Measurements from ENCODE around the gene LSAMP.

LSAMP gene

DNA sequence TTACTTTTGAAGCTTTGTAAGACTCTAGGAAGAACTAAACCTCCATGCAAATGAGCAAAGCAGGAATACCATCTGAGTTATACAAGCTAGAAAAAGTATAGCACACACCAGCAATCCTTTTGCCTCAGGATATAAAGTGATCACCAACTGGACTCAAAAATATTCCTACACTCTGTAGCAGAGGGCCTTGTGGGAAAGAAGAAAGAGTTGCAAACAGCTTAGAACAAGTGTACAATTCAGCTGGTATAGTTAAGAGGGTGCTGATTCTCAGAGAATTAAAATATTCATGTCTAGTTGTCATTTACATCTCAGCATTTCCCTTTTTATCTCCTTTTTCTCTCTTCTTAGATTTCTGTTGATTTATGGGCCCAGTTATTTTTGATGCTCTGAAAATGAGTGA, 573.6 kb downstream of the LSAMP start:
- TF ChIP-seq CTCF (IDR thresholded peaks at IDR 0.05; ENCODE audit: insufficient read depth, low read length, poor library complexity, severe bottlenecking), result no peak
- no peak for TF ChIP-seq EZH2phosphoT487 (conservative IDR thresholded peaks at IDR 0.05; ENCODE audit: low read length)
- no peak overlapping the region for H3K4me3 ChIP-seq (ENCODE audit: insufficient read depth, low read length, poor library complexity, severe bottlenecking)
- H3K9me2 ChIP-seq (replicated peaks; ENCODE audit: insufficient read depth, low read length), result no peaks in the 10 kb centered on the region
- no peak overlapping the region for H2AFZ ChIP-seq (ENCODE audit: low read depth, low read length, severe bottlenecking)
- H3K4me2 ChIP-seq (ENCODE audit: low read depth, low read length, poor library complexity, severe bottlenecking), result no peak overlapping the region
- H3K27ac ChIP-seq (ENCODE audit: low read depth, low read length), result no peak overlapping the region
- H3K79me2 ChIP-seq (ENCODE audit: insufficient read depth, low read length), result no peaks in the 10 kb centered on the region
- no peak overlapping the region for H3K9ac ChIP-seq (ENCODE audit: low read length)
- H3K36me3 ChIP-seq (ENCODE audit: low read length), result no peaks in the 10 kb centered on the region
- no peaks in the 10 kb centered on the region for H3K27me3 ChIP-seq (ENCODE audit: low read length)
- no peaks in the 10 kb centered on the region for H4K20me1 ChIP-seq (ENCODE audit: low read depth, low read length)
- no peaks in the 10 kb centered on the region for H3F3A ChIP-seq (ENCODE audit: insufficient read depth)
- H3K9me3 ChIP-seq (ENCODE audit: insufficient read depth, low read length), result no peaks in the 10 kb centered on the region

DNA sequence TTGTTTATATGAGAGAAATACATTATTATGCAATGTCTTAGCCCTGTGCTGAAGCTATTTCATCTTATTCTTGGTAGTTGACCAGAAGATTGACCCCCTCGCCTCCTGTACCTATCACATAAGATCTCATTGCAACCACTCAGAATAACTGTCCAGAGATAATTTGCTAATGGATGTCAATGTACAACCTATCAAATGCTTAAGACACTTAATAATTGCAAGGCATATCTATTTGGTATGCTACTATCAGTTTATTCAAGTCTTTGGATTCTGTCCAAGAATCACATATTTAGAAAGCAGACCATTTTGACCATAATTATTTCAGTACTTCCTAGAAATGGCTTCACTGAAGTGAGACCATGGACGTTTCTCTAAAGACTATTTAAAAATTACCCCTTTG, 580.4 kb downstream of the LSAMP start:
- no peaks in the 10 kb centered on the region for H3F3A ChIP-seq (ENCODE audit: insufficient read depth)
- no peaks in the 10 kb centered on the region for H3K36me3 ChIP-seq (ENCODE audit: low read length)
- no peak overlapping the region for H3K9ac ChIP-seq (ENCODE audit: low read length)
- no peaks in the 10 kb centered on the region for H3K79me2 ChIP-seq (ENCODE audit: insufficient read depth, low read length)
- H2AFZ ChIP-seq (ENCODE audit: low read depth, low read length, severe bottlenecking), result no peak overlapping the region
- H4K20me1 ChIP-seq (ENCODE audit: low read depth, low read length), result no peaks in the 10 kb centered on the region
- TF ChIP-seq EZH2phosphoT487 (conservative IDR thresholded peaks at IDR 0.05; ENCODE audit: low read length) (no peak), CTCF (IDR thresholded peaks at IDR 0.05; ENCODE audit: insufficient read depth, low read length, poor library complexity, severe bottlenecking) (no peak)
- no peaks in the 10 kb centered on the region for H3K27me3 ChIP-seq (ENCODE audit: low read length)
- no peak overlapping the region for H3K27ac ChIP-seq (ENCODE audit: low read depth, low read length)
- H3K4me2 ChIP-seq (ENCODE audit: low read depth, low read length, poor library complexity, severe bottlenecking), result no peak overlapping the region
- H3K4me3 ChIP-seq (ENCODE audit: insufficient read depth, low read length, poor library complexity, severe bottlenecking), result no peak overlapping the region
- no peaks in the 10 kb centered on the region for H3K9me2 ChIP-seq (replicated peaks; ENCODE audit: insufficient read depth, low read length)
- H3K9me3 ChIP-seq (ENCODE audit: insufficient read depth, low read length), result no peaks in the 10 kb centered on the region

DNA sequence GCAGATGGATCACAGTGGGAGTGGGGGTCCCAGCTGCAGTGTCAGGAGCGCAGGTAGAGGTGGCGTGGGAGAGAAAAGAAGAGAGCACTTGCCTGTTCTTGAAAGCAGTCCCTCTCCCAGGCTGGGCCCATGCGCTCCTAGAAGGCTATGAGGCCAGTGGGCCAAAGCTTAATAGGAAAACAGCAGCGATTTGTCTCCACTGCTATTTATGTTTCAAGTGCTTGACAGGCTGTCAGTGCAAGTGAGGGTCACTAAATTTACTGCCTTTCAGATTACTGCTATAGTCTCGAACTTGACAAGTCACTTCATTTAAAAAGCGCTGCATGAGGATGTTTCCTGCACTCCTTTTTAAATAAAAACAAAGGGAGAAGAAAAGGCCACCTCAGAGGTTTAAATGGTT, 582.4 kb downstream of the LSAMP start:
- TF ChIP-seq CTCF (IDR thresholded peaks at IDR 0.05; ENCODE audit: insufficient read depth, low read length, poor library complexity, severe bottlenecking) (no peak), EZH2phosphoT487 (conservative IDR thresholded peaks at IDR 0.05; ENCODE audit: low read length) (no peak)
- no peak overlapping the region for H2AFZ ChIP-seq (ENCODE audit: low read depth, low read length, severe bottlenecking)
- no peak overlapping the region for H3K27ac ChIP-seq (ENCODE audit: low read depth, low read length)
- no peaks in the 10 kb centered on the region for H3K36me3 ChIP-seq (ENCODE audit: low read length)
- no peaks in the 10 kb centered on the region for H3K9me2 ChIP-seq (replicated peaks; ENCODE audit: insufficient read depth, low read length)
- H3K4me3 ChIP-seq (ENCODE audit: insufficient read depth, low read length, poor library complexity, severe bottlenecking), result no peak overlapping the region
- H3K79me2 ChIP-seq (ENCODE audit: insufficient read depth, low read length), result no peaks in the 10 kb centered on the region
- no peak overlapping the region for H3K9ac ChIP-seq (ENCODE audit: low read length)
- H4K20me1 ChIP-seq (ENCODE audit: low read depth, low read length), result no peaks in the 10 kb centered on the region
- no peaks in the 10 kb centered on the region for H3F3A ChIP-seq (ENCODE audit: insufficient read depth)
- no peaks in the 10 kb centered on the region for H3K27me3 ChIP-seq (ENCODE audit: low read length)
- H3K9me3 ChIP-seq (ENCODE audit: insufficient read depth, low read length), result no peaks in the 10 kb centered on the region
- no peak overlapping the region for H3K4me2 ChIP-seq (ENCODE audit: low read depth, low read length, poor library complexity, severe bottlenecking)

DNA sequence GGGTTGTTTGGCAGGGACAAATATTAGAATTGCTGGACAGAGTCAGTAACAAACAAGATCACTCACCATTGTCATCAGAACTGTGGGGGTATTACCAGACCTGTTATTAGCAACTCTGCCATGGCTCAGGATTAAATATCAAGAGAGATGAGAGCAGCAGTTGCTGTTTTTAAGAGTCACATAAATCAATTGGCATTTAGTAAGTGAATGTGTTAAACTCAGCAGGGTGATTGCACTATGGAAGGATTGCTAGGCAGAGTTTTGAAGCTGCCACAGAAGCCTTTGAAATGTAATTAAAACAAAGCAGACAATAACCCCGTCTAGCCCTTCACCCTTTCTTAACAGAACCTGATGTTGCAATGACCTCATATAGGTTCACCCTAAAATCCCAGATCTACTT, 583.2 kb downstream of the LSAMP start:
- no peaks in the 10 kb centered on the region for H3K36me3 ChIP-seq (ENCODE audit: low read length)
- no peak overlapping the region for H2AFZ ChIP-seq (ENCODE audit: low read depth, low read length, severe bottlenecking)
- no peaks in the 10 kb centered on the region for H4K20me1 ChIP-seq (ENCODE audit: low read depth, low read length)
- no peak overlapping the region for H3K27ac ChIP-seq (ENCODE audit: low read depth, low read length)
- H3K4me3 ChIP-seq (ENCODE audit: insufficient read depth, low read length, poor library complexity, severe bottlenecking), result no peak overlapping the region
- no peak overlapping the region for H3K9ac ChIP-seq (ENCODE audit: low read length)
- H3K79me2 ChIP-seq (ENCODE audit: insufficient read depth, low read length), result no peaks in the 10 kb centered on the region
- no peak overlapping the region for H3K4me2 ChIP-seq (ENCODE audit: low read depth, low read length, poor library complexity, severe bottlenecking)
- no peaks in the 10 kb centered on the region for H3K27me3 ChIP-seq (ENCODE audit: low read length)
- no peaks in the 10 kb centered on the region for H3K9me2 ChIP-seq (replicated peaks; ENCODE audit: insufficient read depth, low read length)
- H3K9me3 ChIP-seq (ENCODE audit: insufficient read depth, low read length), result no peaks in the 10 kb centered on the region
- H3F3A ChIP-seq (ENCODE audit: insufficient read depth), result no peaks in the 10 kb centered on the region
- TF ChIP-seq CTCF (IDR thresholded peaks at IDR 0.05; ENCODE audit: insufficient read depth, low read length, poor library complexity, severe bottlenecking), result no peak
- TF ChIP-seq EZH2phosphoT487 (conservative IDR thresholded peaks at IDR 0.05; ENCODE audit: low read length), result no peak
